Skin of body (tissue), 2 donors: ENCODE results near the gene PHKB. TPM values are rescaled to one million over a fixed set of nuclear protein-coding genes. Genes with fewer than 3 reads are reported as not detected.
"Not testable (repeated sequence)": the region's sequence is repeated elsewhere in the genome, so short reads cannot be mapped to it uniquely, and the experiment has no call there.

Experiments used
- DNase-seq: peaks from one replicate; lab custom pipeline; 2025; lab: John Stamatoyannopoulos, UW
- total RNA-seq: library from RNA; depleted of rRNA; stranded (reverse); fragments of >200 nt; gene quantifications from one replicate; pipeline ENCODE4 v1.2.3, GENCODE V29; 2014

Gene PHKB
- total RNA-seq, 1 donor from 2014 or later = 72.2 TPM

DNA sequence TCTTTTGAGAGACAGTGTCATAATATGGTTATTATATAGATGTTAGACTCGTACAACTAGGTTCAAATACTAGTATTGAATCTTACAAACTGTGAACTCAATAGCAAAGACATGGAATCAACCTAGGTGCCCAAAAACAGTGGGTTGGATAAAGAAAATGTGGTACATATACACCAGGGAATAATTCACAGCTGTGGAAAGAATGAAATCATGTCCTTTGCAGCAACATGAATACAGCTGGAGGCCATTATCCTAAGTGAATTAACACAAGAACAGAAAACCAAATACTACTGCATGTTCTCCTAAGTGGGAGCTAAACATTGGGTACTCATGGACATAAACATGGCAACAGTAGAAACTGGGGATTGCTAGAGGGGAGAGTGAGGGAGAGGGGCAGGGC is 8.1 kb downstream of the PHKB start:
- peak; percentile 17 for DNase-seq

DNA sequence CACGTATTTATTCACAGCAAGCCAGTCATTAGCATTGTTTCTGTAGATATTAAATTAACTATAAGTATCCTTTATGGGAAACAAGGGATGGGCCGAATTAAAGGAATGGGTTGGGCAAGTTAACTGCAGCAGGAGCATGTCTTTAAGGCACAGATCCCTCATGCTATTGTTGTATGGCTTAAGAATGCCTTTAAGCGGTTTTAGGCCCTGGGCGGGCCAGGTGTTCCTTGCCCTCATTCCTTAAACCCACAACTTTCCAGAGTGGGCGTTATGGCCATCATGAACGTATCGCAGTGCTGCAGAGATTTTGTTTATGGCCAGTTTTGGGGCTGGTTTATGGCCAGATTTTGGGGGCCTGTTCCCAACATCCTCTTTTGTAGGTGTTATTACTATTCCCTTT is 9.1 kb downstream of the PHKB start:
- no peak for DNase-seq

DNA sequence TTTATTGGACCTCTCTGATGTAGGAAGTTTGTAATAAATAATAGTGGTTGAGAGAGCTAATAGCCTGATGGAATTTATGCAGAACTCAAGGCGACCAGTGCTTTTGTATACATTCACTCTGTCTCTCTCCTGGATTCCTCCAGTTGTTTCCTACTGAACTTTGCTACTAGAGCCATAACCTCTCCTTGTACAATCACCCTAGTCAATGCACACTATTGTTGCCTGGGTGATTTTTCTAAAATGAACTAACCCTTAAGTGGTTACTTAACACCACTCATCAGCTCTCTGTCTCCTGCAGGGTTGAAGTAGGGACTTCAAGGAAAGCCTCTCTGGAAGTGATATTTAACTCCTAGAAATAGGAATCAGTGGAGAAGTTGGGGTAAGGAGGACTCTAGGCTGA is 9.7 kb downstream of the PHKB start:
- no peak for DNase-seq

DNA sequence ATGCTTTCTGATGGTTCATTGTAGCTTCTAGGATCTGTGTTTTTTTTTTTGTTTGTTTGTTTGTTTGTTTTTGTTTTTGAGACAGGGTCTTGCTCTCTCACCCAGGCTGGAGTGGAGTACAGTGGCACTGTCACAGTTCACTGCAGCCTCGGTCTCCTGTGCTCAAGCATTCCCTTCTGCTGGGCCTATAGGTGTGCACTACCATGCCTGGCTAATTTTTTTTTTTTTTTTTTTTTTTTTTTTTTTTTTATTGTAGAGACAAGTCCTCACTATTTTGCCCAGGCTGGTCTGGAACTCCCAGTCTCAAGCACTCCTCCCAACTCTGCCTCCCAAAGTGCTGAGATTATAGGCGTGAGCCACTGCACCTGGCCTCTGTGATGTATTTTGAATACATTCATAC is 11.9 kb downstream of the PHKB start:
- DNase-seq = not testable (repeated sequence)

DNA sequence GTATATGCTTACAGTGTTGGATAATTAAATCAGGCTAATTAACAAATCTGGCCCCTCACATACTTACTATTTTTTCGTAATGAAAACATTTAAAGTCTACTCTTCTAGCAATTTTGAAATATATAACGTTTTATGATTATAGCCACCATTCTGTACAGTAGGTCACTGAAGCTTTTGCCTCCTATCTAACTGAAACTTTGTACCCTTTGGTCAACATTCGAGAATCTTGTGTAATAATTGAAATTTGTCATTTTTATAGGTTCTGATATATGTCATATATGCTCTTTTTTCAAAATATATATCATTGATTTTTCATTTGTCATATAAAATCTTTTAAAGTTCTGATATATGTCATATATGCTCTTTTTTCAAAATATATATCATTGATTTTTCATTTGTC is 12.7 kb downstream of the PHKB start:
- DNase-seq = no peak

DNA sequence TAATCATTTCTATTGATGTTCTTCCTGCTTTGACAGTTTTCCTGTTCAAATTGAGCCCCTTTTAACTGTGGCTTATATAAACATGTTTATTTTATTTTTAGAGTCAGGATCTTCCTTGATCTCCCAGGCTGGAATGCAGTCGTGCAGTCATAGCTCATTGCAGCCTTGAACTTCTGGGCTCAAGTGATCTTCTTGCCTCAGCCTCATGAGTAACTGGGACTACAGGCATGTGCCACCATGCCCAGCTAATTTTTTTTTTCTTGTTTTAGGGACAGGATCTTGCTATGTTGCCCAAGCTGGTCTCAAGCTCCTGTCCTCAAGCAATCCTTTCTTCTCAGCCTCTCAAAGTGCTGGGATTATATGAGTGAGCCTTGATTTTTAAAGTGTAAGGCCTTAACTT is 14.7 kb downstream of the PHKB start:
- DNase-seq = no peak

DNA sequence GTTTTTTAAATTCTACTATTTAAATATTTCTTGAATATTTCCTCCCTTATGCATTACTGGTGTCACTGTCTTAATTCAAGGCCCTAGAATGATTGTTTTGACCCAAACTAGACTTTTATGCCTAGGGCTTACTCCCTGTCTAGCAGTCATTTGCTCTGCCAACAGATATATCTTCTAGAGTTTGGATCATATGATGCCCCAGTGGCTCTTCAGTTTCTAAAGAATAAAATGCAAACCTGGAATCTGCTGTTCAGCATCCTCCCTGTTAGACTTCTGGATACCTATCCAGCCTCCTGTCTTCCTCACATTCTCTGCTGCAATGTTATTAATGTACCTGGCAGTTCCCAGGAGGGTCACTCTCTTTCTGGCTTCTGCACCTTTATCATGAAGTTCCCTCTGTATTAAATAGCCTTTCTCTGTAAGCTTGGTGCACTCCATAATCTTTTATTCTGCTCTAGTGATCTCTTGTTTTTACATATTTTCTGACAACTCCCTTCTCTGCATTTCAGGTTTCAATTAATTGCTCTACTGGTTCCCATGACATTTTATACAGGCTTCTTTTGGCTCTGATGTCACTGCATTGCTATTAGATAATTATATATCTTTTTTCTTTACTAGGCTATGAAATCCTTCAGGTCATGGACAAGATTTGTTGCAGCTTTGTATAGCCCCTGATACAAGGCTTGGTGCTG is 15.7 kb downstream of the PHKB start:
- no peak for DNase-seq

DNA sequence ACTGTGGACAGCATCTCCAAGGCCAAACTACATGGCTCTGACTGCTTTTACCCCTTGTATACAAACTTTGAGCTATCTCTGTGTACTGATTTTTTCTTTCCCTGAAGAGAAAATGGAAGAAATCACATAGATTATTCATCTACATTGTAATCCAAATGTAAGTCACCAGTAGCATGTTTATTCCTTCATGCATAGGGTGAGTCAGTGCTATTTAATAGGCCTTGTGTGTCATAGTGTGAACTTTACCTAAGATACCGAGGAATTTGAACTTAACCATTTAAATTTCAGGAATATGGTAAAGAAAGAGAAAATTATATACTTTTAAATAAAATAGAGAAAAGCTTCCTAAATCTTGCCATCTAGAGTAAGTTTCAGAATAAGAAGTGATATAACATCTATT is 16.5 kb downstream of the PHKB start:
- no peak for DNase-seq

DNA sequence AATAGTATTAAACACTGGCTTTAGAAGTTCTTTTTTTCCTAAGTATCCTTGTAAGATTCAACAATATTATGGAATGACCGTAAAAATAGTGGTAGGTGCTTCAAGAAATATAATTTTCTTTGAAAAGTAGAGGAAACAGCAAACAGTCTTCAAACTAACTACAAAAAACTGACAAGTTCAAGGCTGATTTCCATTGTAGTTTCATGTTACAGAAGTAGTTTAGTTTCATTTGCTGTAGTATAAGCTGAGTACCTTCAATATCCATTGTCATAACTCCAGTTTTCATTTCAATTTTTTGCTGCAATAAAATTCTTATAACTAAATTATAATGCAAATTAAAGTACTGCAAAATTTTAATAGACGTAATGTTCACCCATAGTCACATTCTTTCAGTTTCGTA is 19.3 kb downstream of the PHKB start:
- no peak for DNase-seq

DNA sequence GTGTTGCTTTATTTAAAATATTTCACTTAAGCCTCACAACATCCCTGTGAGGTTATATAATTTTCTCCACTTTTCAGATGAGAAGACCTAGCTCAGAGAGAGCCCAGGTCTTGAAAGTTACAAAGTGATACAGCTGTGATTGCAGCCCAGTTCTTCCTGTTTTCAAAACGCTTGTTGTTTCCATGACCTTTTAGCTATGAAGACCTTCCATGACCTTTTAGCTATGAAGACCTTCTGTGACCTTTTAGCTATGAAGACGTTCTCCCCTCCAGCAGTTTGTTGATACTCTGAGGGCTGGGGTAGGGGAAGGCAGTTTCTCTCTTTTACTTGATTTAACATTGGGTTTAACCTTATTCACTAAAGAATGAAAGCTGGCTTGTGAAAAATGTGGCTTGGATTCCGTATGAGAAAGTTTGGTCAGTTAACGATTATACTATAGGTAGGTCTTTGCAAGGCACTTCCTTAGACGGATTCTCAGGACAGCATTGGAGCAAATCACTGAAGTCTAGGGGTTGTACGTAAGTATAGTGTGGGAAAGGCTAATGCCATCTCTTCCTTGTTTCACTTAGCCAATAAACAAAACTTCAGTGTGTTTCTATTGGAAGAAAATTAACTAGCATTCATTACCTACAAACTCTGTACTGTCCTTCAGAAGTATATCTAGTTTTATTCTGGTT is 20.7 kb downstream of the PHKB start:
- no peak for DNase-seq

DNA sequence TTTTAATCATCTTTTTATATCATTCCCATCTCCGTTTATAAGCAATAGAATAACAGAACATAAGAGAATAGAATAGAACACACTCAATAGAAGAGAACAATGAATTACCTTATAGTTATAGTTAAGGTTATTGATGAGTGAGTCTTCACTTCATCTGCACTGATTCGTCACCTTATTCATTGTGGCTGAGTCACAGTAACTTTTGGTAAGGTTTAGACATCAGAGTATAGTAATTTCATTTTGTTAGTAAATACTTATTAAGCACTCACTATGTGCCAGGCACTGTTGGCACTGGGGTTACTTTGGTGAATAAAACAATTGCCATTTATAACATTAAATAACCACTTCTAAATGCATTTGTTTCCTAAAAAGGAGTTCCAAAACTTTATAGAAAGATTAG is 22.5 kb downstream of the PHKB start:
- no peak for DNase-seq

DNA sequence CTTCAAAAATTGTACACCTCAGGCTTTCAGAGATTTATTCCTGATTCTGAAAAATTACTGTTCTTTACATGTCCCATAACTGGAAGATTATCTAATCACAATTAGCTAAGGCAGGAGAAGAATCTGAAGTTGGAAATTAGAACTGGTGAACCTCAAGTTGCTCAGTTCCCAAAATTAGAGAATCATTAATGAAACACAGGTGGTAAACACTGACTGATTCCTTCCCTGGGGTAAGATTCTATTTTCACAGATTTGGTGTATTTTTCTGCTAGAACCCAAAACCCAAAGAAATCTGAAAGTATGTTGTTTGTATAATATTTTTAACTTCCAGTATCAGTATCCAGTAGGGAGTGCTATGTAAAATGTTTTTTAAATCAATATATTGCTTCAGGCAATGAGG is 25.7 kb downstream of the PHKB start:
- DNase-seq = no peak

DNA sequence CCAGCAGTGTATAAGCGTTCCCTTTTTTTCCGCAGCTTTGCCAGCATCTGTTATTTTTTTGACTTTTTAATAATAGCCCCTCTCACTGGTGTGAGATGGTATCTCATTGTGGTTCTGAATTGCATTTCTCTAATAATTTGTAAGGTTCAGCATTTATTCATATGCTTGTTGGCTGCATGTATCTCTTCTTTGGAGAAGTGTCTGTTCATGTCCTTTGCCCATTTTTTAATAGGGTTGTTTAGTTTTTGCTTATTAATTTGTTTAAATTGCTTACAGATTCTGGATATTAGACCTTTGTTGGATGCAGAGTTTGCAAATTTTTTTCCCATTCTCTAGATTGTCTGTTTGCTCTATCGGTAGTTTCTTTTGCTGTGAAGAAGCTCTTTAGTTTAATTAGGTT is 26.9 kb downstream of the PHKB start:
- DNase-seq = no peak

DNA sequence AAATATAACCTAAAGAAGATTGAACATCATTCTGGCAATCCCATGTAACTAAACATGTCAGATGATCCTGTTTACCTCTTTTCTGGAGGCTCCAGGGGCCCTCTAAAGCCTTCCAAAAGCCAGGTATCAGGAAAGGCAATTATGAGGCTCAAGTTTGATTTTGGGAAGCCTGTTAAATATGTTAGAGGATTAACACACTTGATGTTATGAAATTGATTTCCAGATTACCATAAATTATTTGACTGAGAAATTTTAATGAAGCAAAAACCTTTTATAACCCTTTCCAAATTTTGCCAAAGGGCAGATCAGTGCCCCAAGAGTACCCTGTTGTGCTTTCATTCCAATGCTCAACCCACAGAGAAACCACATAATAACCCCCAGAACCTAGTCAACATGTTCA is 29.3 kb downstream of the PHKB start:
- no peak for DNase-seq

DNA sequence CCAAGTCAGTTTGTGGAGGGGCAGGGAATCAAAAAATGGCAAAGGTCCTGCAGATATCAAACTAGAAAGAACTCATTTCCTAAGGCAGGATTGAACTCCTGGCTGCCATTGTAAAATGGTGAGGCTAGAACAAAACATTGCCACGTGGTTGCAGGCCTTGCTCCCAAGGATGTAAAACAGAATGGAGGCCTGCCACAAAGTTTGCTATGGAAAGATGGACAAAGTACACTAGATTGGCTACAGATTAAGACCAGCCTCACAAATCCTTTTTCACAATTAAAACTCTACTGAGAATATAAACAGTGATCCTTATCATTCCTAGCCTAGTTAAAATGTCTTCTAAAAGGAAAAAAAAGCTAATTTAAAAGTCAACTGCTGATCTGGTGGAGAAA is 30.9 kb downstream of the PHKB start:
- DNase-seq = no peak

DNA sequence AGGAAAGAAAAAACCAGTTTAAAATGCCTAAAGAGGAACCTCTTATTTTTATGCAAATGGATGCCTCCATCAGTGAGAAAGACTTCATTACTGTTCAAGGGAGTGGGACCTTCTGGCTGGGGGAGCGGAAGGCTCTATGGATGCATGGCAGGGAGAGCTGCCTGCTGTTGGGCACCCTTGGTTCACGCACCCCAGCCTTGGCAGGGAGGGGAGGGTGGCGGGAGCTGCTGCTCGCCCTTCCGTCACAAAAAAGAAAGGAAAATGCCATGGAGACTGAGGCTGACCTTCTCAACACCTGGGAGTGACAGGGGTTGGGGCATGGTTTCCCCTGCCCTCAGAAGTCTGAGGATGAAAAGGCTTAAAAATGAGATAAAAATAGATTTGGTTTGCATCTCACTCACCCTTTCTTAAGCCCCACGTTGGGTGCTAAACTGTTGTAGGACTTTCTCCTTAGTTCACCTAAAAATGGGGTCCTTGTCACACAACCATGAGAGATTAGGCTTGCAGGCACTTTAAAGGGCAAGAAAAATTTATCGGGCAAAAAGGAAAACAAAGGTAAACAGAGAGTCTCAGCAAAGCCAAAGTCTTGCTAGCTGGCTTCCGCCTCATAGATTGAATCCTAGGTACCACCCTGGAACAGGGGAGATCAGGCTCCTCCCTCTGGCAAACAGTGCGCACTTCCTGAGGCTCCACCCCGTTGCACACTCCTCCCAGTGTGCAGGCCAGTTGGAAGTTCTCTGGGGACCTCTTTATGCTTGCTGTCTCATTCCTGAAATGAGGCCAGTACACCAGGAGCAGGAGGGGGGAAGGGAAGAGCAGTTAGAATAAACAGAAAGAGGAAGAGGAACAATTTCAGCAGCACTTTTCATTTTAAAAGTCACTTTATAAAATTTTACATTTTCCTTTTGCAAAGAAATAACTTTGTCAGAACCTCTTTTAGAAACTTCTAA is 31.6 kb downstream of the PHKB start:
- no peak for DNase-seq

DNA sequence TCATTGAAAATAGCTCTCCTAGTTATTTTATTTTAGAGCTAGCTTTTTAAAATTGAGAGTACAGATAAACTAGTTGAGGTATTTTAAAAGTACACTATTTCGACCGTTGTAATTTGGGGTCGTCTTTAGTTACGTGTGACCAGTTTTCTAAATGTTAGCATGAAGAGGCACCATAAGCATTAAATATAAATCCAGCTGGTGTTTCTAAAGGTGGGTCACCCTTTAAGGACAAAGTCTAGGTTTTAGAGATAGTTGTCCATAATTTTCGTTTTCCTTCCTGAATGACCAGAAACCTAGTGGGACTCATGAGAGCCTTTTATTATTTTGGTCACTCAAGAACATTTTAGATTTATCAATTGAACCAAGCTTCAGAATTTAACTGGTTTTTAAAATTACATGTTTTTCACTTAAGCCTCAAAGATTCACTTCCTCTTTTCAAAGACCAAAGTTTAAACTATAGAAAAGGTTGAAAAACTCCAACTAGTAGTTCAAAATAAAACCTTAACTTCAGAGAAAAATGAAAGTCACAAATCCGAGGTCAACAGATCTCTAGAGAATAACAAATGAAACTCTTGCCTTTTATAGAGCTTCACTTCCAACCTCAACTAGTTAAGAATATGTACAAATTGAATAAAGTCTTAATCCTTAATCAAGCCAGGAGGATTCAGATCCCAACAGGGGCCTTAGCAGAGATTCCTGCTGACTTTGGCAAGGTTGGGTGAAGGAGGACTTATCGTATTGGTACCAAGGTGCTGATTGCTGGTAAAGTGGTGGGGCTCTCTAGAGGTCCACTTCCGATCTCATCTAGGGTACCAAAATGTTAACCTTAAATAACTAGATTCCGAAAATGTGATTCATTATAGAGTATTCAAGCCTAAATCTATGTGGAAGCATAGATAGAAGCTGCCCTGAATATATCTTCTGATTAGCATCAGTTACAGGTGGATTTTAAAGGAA is 32.5 kb downstream of the PHKB start:
- no peak for DNase-seq

DNA sequence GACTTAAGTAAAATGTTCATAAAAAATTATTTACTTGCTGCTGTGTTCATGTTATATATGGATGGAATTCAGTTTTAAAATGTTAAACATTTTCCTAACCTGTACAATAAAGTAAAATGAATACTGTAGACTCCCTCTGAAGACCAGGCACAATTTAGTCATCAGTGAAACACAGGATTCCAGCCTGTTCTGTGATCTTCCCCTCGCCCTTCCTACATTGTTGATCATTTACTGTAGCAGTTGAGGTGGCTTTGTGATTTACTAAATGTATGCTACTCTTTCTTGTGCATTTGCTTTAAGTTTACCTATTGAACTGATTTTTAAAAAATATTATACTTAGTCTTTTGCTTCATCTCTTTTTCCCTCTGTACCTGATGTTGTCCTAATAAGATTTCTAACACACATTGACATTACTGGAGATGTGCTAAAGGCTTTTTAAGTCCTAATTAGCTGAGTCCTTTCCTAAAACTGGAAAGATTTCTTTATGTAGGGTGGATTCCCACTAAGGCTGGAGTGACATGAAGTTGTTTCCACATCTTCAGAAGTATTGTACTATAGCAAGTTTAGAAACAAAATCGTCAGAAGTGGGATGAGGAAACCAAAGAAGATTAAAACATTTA is 38.1 kb downstream of the PHKB start:
- DNase-seq = no peak

DNA sequence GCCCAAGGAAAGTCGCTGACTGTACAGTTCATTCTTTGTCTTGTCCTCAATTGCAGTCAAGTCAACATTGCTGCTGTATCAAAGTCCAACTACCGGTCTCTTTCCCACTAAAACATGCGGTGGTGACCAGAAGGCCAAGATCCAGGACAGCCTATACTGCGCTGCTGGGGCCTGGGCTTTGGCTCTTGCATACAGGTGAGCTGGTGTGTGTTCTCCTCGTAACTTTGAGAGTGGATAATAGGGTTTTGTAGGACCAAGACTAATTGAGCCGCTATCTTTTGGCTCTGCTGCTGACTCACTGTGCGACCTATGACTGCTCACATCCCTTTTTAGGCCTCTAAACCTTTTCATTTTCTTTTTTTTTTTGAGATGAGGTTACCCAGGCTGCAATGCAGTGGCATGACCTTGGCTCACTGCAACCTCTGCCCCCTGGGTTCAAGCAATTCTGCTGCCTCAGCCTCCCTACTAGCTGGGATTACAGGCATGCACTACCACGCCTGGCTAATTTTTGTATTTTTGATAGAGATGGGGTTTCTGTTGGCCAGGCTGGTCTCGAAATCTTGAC is 38.7 kb downstream of the PHKB start:
- DNase-seq = no peak

DNA sequence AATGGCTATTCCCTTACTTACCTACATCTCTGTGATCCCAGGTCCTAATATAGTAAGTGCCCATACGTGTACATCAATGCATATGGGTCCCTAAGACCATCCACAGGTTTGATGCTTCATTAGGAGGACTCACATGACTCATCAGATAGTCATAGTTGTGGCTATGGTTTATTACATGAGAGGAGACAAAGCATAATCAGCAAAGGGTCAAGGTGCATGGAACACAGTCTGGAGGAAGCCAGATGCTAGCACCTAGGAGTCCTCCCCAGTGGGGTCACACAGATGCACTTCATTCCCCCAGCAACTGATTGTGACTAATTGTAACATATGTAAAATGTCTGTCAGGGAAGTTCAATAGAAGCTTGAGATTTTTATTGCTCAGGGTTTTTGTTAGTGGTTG is 42.8 kb downstream of the PHKB start:
- no peak for DNase-seq
